DOHH2 (cell line): ENCODE results near the gene IPO7.

ENCODE experiments used
- H3F3A ChIP-seq: fragments of 200-600 bp; sonication (generic), shearing (Covaris generic); 2 replicates; pipeline ENCODE4 v1.6.0; 2016; ENCODE audit warnings: antibody characterized with exemption, mild to moderate bottlenecking; ENCODE audit not compliant: control insufficient read depth, insufficient read depth
- H3K27ac ChIP-seq: fragments of 200-600 bp; sonication (generic); 2 replicates; pipeline ENCODE4 v1.5.1; 2014; ENCODE audit warnings: low read depth, mild to moderate bottlenecking, low read length, moderate library complexity
- H3K27me3 ChIP-seq: fragments of 200-600 bp; sonication (generic); 2 replicates; pipeline ENCODE4 v1.6.1; 2014; ENCODE audit warnings: mild to moderate bottlenecking, low read length, mixed read lengths; ENCODE audit not compliant: control insufficient read depth
- H3K36me3 ChIP-seq: fragments of 200-600 bp; sonication (generic); 2 replicates; pipeline ENCODE4 v1.6.1; 2014; ENCODE audit warnings: mild to moderate bottlenecking, low read length, moderate library complexity, mixed read lengths; ENCODE audit not compliant: control insufficient read depth
- H3K4me1 ChIP-seq: fragments of 200-600 bp; sonication (generic); 2 replicates; pipeline ENCODE4 v1.6.1; 2014; ENCODE audit warnings: mild to moderate bottlenecking, low read length, mixed read lengths; ENCODE audit not compliant: control insufficient read depth
- H3K4me2 ChIP-seq: fragments of 200-600 bp; sonication (generic); 2 replicates; pipeline ENCODE4 v1.6.0; 2014; ENCODE audit warnings: mild to moderate bottlenecking, low read length, moderate library complexity
- H3K4me3 ChIP-seq: fragments of 200-600 bp; sonication (generic); 2 replicates; pipeline ENCODE4 v1.5.1; 2014; ENCODE audit warnings: mild to moderate bottlenecking, low read length, mixed read lengths
- H3K79me2 ChIP-seq: fragments of 200-600 bp; sonication (generic); 2 replicates; pipeline ENCODE4 v1.6.1; 2014; ENCODE audit warnings: mild to moderate bottlenecking, low read length, mixed read lengths; ENCODE audit not compliant: control insufficient read depth
- H3K9me2 ChIP-seq: fragments of 200-600 bp; sonication (generic); replicated peaks from 2 replicates; pipeline ENCODE4 v1.6.1; 2014; ENCODE audit warnings: mild to moderate bottlenecking, low read length, mixed read lengths; ENCODE audit not compliant: control insufficient read depth
- H3K9me3 ChIP-seq: fragments of 200-600 bp; sonication (generic); 2 replicates; pipeline ENCODE4 v1.6.1; 2014; ENCODE audit warnings: antibody characterized with exemption, low read length, mixed read lengths; ENCODE audit not compliant: control insufficient read depth, insufficient read depth
- H4K20me1 ChIP-seq: fragments of 200-600 bp; sonication (generic); 2 replicates; pipeline ENCODE4 v1.6.0; 2014; ENCODE audit warnings: low read depth, mild to moderate bottlenecking, antibody characterized with exemption, low read length, moderate library complexity; ENCODE audit not compliant: control insufficient read depth, insufficient read depth
- CTCF ChIP-seq: fragments of 200-600 bp; sonication (generic); IDR thresholded peaks from one replicate; pipeline ENCODE4 v1.5.1; 2014; ENCODE audit warnings: antibody characterized with exemption, mild to moderate bottlenecking, low read depth, low read length; ENCODE audit not compliant: poor library complexity, severe bottlenecking
- EZH2phosphoT487 ChIP-seq: fragments of 200-600 bp; sonication (generic); IDR thresholded peaks from 2 replicates; pipeline ENCODE4 v1.6.1; 2017; ENCODE audit warnings: borderline replicate concordance, mild to moderate bottlenecking, antibody characterized with exemption, low read length, moderate library complexity, mixed read lengths

The IPO7 gene

GRCh38 chr11:9473408-9473807 lies 89.0 kb downstream of the IPO7 start:
- Histone ChIP-seq H3K27me3 (no peaks in the 10 kb centered on the region), H3K79me2 (peaks cover 23% of the 10 kb centered on the region), H3K36me3 (peaks cover 46% of the 10 kb centered on the region), H4K20me1 (no peaks in the 10 kb centered on the region), H3K4me2 (no peak overlapping the region), H3K4me3 (no peak overlapping the region), H3K9me2 (no peaks in the 10 kb centered on the region), H3K4me1 (no peaks in the 10 kb centered on the region; the same call in 1 of the 2 replicates), H3K9me3 (no peaks in the 10 kb centered on the region), H3F3A (no peaks in the 10 kb centered on the region), H3K27ac (no peak overlapping the region)
- TF ChIP-seq CTCF (no peak), EZH2phosphoT487 (no peak)

GRCh38 chr11:9479899-9480298 lies 95.4 kb downstream of the IPO7 start:
- peak overlapping the region; percentile 57 for H3K27ac ChIP-seq
- 0 out of 2 replicates have a peak, but pooled peaks cover 3% of the 10 kb centered on the region for H3F3A ChIP-seq
- H3K79me2 ChIP-seq, result no peaks in the 10 kb centered on the region
- H3K36me3 ChIP-seq, result peaks cover 35% of the 10 kb centered on the region
- TF ChIP-seq EZH2phosphoT487, result no peak
- no peak for TF ChIP-seq CTCF
- peaks cover 20% of the 10 kb centered on the region for H3K4me1 ChIP-seq
- peak overlapping the region; percentile 42 for H3K4me3 ChIP-seq
- H3K27me3 ChIP-seq, result no peaks in the 10 kb centered on the region
- H4K20me1 ChIP-seq, result no peaks in the 10 kb centered on the region
- H3K9me2 ChIP-seq, result no peaks in the 10 kb centered on the region
- H3K9me3 ChIP-seq, result no peaks in the 10 kb centered on the region
- H3K4me2 ChIP-seq, result peak overlapping the region; percentile 67

- Histone ChIP-seq H3K27me3 (no peaks in the 10 kb centered on the region), H3K79me2 (no peaks in the 10 kb centered on the region), H3K27ac (no peak overlapping the region), H3K4me2 (no peak overlapping the region), H4K20me1 (no peaks in the 10 kb centered on the region), H3K4me3 (no peak overlapping the region), H3F3A (no peaks in the 10 kb centered on the region; the same call in 1 of the 2 replicates), H3K4me1 (no peaks in the 10 kb centered on the region), H3K9me3 (no peaks in the 10 kb centered on the region), H3K36me3 (peaks cover 29% of the 10 kb centered on the region), H3K9me2 (no peaks in the 10 kb centered on the region)
- no peak for TF ChIP-seq CTCF
- no peak for TF ChIP-seq EZH2phosphoT487
These were observed 104.8 kb downstream of the IPO7 start for GRCh38 chr11:9489080-9489765.
